PC-3 (cell line): ENCODE results near the gene TULP3.

Experiments
- EZH2 ChIP-seq: fragments of 300-600 bp; sonication (generic); IDR thresholded peaks from one replicate; pipeline ENCODE4 v1.6.1; 2017; ENCODE audit warnings: antibody characterized with exemption, mild to moderate bottlenecking, low read length; ENCODE audit not compliant: unreplicated experiment
- EZH2phosphoT487 ChIP-seq: fragments of 300-600 bp; sonication (generic); IDR thresholded peaks from 2 replicates; pipeline ENCODE4 v1.6.1; 2018; ENCODE audit warnings: mild to moderate bottlenecking, antibody characterized with exemption, low read length, borderline replicate concordance
- TF ChIP-seq, protein P1 (sequence below): fragments of 300-600 bp; sonication (generic); conservative IDR thresholded peaks from 2 replicates; pipeline ENCODE4 v1.5.1; 2017; ENCODE audit warnings: antibody characterized with exemption, low read depth, mild to moderate bottlenecking, low read length

GRCh38 chr12:2974560-2974971 is 83.9 kb downstream of the TULP3 start:
- no peak for TF ChIP-seq EZH2phosphoT487
- TF ChIP-seq, protein P1, sequence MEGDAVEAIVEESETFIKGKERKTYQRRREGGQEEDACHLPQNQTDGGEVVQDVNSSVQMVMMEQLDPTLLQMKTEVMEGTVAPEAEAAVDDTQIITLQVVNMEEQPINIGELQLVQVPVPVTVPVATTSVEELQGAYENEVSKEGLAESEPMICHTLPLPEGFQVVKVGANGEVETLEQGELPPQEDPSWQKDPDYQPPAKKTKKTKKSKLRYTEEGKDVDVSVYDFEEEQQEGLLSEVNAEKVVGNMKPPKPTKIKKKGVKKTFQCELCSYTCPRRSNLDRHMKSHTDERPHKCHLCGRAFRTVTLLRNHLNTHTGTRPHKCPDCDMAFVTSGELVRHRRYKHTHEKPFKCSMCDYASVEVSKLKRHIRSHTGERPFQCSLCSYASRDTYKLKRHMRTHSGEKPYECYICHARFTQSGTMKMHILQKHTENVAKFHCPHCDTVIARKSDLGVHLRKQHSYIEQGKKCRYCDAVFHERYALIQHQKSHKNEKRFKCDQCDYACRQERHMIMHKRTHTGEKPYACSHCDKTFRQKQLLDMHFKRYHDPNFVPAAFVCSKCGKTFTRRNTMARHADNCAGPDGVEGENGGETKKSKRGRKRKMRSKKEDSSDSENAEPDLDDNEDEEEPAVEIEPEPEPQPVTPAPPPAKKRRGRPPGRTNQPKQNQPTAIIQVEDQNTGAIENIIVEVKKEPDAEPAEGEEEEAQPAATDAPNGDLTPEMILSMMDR, result no peak
- no peak for TF ChIP-seq EZH2
